Testis (tissue), 2 donors: ENCODE data around the gene MPDU1.

Experiments
- POLR2A ChIP-seq: fragments of 450-650 bp; IDR thresholded peaks from one replicate; pipeline ENCODE4 v1.6.1; 2017; ENCODE audit warnings: antibody characterized with exemption, mild to moderate bottlenecking, moderate library complexity
- TF ChIP-seq, protein P1 (sequence below), 3 experiments: fragments of 450-650 bp in 2 of 3; fragments of 200-600 bp in 1 of 3; sonication (generic) in 1 of 3; IDR thresholded peaks; one replicate each; pipeline ENCODE4 v1.5.1; 2016 to 2019; ENCODE audit warnings: antibody characterized with exemption in 3 of 3, mild to moderate bottlenecking in 2 of 3, moderate library complexity in 1 of 3

DNA sequence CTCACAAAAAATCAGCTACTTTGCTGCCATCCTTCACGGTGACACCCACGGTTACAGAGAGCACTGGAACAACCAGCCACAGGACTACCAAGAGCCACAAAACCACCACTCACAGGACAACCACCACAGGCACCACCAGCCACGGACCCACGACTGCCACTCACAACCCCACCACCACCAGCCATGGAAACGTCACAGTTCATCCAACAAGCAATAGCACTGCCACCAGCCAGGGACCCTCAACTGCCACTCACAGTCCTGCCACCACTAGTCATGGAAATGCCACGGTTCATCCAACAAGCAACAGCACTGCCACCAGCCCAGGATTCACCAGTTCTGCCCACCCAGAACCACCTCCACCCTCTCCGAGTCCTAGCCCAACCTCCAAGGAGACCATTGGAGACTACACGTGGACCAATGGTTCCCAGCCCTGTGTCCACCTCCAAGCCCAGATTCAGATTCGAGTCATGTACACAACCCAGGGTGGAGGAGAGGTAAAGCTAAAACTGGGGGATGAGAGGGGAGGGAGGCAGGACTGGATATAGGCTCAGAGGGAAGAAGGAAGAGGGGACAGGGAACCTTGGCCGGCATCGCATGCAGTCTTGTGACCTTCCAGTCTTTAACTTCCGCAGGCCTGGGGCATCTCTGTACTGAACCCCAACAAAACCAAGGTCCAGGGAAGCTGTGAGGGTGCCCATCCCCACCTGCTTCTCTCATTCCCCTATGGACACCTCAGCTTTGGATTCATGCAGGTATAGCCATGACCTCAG, 3.6 kb upstream of the MPDU1 start:
- TF ChIP-seq, protein P1, sequence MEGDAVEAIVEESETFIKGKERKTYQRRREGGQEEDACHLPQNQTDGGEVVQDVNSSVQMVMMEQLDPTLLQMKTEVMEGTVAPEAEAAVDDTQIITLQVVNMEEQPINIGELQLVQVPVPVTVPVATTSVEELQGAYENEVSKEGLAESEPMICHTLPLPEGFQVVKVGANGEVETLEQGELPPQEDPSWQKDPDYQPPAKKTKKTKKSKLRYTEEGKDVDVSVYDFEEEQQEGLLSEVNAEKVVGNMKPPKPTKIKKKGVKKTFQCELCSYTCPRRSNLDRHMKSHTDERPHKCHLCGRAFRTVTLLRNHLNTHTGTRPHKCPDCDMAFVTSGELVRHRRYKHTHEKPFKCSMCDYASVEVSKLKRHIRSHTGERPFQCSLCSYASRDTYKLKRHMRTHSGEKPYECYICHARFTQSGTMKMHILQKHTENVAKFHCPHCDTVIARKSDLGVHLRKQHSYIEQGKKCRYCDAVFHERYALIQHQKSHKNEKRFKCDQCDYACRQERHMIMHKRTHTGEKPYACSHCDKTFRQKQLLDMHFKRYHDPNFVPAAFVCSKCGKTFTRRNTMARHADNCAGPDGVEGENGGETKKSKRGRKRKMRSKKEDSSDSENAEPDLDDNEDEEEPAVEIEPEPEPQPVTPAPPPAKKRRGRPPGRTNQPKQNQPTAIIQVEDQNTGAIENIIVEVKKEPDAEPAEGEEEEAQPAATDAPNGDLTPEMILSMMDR (IDR thresholded peaks at IDR 0.05): no peak
- TF ChIP-seq POLR2A: no peak
